ENCODE data around the gene ARFGAP1. TPM values are rescaled to one million over a fixed set of nuclear protein-coding genes. Genes with fewer than 3 reads are reported as not detected.

Gene ARFGAP1
- total and polyA plus RNA-seq, 2 of the 8 experiments (the other 6 are each of a cell fraction or from before 2014, with no cell fraction given), result 93.7 to 100 TPM

GRCh38 chr20:63326314-63327230 lies 54.0 kb downstream of the ARFGAP1 start:
- Histone ChIP-seq H3K27me3 (replicated peaks in 1 of 4; ENCODE audit: control insufficient read depth in 3 of 4, extremely low read depth in 1 of 4, insufficient read depth in 3 of 4, low read length in 3 of 4) (no peaks in the 10 kb centered on the region), H4K20me1 (replicated peaks in 1 of 2; ENCODE audit: control insufficient read depth in 1 of 2, insufficient read depth in 2 of 2, low read length in 2 of 2) (no peaks in the 10 kb centered on the region), H3K56ac (replicated peaks; ENCODE audit: insufficient read length, low read depth, low read length) (no peak overlapping the region), H3K27ac (ENCODE audit: low read depth, low read length) (no peak overlapping the region), H3K23me2 (ENCODE audit: low read depth, low read length) (no peaks in the 10 kb centered on the region), H2BK12ac (ENCODE audit: low read depth, low read length) (no peak overlapping the region), H3K79me2 (ENCODE audit: control insufficient read depth in 1 of 2, insufficient read depth in 2 of 2, low read length in 2 of 2) (no peaks in the 10 kb centered on the region), H3K4me1 (replicated peaks in 1 of 4; ENCODE audit: control insufficient read depth in 3 of 4, insufficient read depth in 4 of 4, low read length in 3 of 4) (peaks cover 0 to 5% (median 1%) of the 10 kb centered on the region in 4 experiments; a peak in 3 of 7 replicates), H3K9ac (replicated peaks in 1 of 4; ENCODE audit: extremely low read depth in 1 of 4, low read depth in 3 of 4, low read length in 3 of 4) (no peak overlapping the region), H2AK5ac (ENCODE audit: low read depth, low read length) (no peak overlapping the region), H2BK15ac (ENCODE audit: low read length) (0 out of 2 replicates have a peak overlapping the region, but pooled peaks have one; percentile 46), H3K4me3 (ENCODE audit: extremely low read depth in 1 of 4, insufficient read depth in 2 of 4, low read depth in 3 of 4, low read length in 4 of 4) (no peak overlapping the region), H3K18ac (ENCODE audit: extremely low read depth, low read length) (no peak overlapping the region; the same call in 1 of the 2 replicates), H2AFZ (ENCODE audit: low read length) (no peak overlapping the region), H3K36me3 (ENCODE audit: control insufficient read depth in 2 of 4, insufficient read depth in 4 of 4, low read length in 3 of 4) (no peaks in the 10 kb centered on the region), H4K5ac (ENCODE audit: insufficient read length, low read depth, low read length) (peak overlapping the region; percentile 2), H3K4ac (replicated peaks; ENCODE audit: insufficient read length, low read depth, low read length) (no peak overlapping the region), H3K4me2 (ENCODE audit: insufficient read depth in 1 of 2, low read depth in 2 of 2, low read length in 2 of 2) (no peak overlapping the region), H3K79me1 (ENCODE audit: low read depth, low read length) (no peaks in the 10 kb centered on the region), H4K8ac (ENCODE audit: extremely low read depth, insufficient read depth, low read length) (no peak overlapping the region), H2BK5ac (ENCODE audit: low read depth, low read length) (no peak overlapping the region), H4K91ac (replicated peaks; ENCODE audit: insufficient read length, low read length) (peak overlapping the region; percentile 54), H3K14ac (ENCODE audit: insufficient read length) (no peak overlapping the region), H2BK120ac (replicated peaks; ENCODE audit: low read depth, low read length) (no peak overlapping the region), H3K9me3 (ENCODE audit: insufficient read depth in 2 of 2, low read depth in 1 of 2, low read length in 1 of 2) (peaks cover 0 to 5% of the 10 kb centered on the region in 2 experiments; a peak in 1 of 4 replicates), H2BK20ac (ENCODE audit: low read length) (no peak overlapping the region), H3K23ac (ENCODE audit: insufficient read length) (no peak overlapping the region)
- WGBS, 2 experiments (ENCODE audit: extremely low coverage in 1 of 2, insufficient coverage in 1 of 2, insufficient read length in 1 of 2, insufficient replicate concordance in 2 of 2, low coverage in 1 of 2, low lambda C conversion rate in 2 of 2, missing lambda C conversion rate in 1 of 2), result 92% methylated on average over 13 of the region's 15 CpGs; no CpG with 5 or more reads in 1 of the 2 experiments
- FAIRE-seq (no peak), DNase-seq (ENCODE audit: low read depth in 1 of 2, low spot score in 2 of 2) (no peak)
- TF ChIP-seq ZNF274 (IDR thresholded peaks at IDR 0.05; ENCODE audit: borderline replicate concordance, extremely low read depth, low read length) (no peak), SIX5 (IDR thresholded peaks at IDR 0.05; ENCODE audit: low read depth, low read length) (no peak), POU5F1 (IDR thresholded peaks at IDR 0.05; ENCODE audit: low read depth, low read length) (no peak), E2F6 (IDR thresholded peaks at IDR 0.05) (no peak), SP1 (IDR thresholded peaks at IDR 0.05; ENCODE audit: low read depth, low read length) (no peak), CEBPB (IDR thresholded peaks at IDR 0.05; ENCODE audit: low read depth, low read length) (no peak), BACH1 (IDR thresholded peaks at IDR 0.05; ENCODE audit: low read length) (no peak), GABPA (IDR thresholded peaks at IDR 0.05; ENCODE audit: borderline replicate concordance, insufficient read depth, low read length) (no peak), FOSL1 (IDR thresholded peaks at IDR 0.05; ENCODE audit: insufficient read depth, low read depth, low read length) (no peak), RFX5 (IDR thresholded peaks at IDR 0.05; ENCODE audit: borderline replicate concordance, low read depth, low read length) (no peak), SIRT6 (IDR thresholded peaks at IDR 0.05; ENCODE audit: low read length) (no peak), MAX (IDR thresholded peaks at IDR 0.05) (no peak)
- ChIA-PET POLR2A (ENCODE audit: partially characterized antibody) (interaction anchor here (0.6 kb wide), 1 partner anchor 99 kb away, joined by 4 read pairs; no protein-coding TSS in a partner anchor), CTCF (ENCODE audit: partially characterized antibody) (interaction anchor here (0.9 to 5.9 kb wide), 3 partner anchors 17 to 144 kb away, joined by 3 to 43 read pairs (median 14); no protein-coding TSS in a partner anchor)
